ENCODE measurements around the gene GPR83. TPM values are rescaled to one million over a fixed set of nuclear protein-coding genes. Genes with fewer than 3 reads are reported as not detected.

GPR83 gene
- total RNA-seq, 1 donor from 2014 or later = 0.14 TPM

DNA sequence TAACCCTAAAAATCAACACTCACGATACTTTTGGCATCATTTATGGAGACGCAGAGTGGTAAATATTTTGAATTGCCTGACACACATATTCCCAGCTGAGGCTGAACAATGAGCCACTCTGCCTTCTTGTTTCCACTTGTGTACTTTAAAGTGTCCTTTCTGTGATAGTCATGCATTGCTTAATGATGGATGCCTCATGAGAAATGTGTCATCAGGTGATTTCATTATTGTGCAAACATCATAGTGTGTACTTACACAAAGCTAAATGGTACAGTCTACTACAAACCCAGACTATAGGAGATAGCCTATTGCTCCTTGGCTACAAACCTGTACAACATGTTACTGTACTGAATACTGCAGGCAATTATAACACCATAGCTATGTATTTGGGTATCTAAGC, 48.2 kb upstream of the GPR83 start:
- H3K27ac Mint-ChIP-seq (ENCODE audit: unreplicated experiment) = no peak overlapping the region

DNA sequence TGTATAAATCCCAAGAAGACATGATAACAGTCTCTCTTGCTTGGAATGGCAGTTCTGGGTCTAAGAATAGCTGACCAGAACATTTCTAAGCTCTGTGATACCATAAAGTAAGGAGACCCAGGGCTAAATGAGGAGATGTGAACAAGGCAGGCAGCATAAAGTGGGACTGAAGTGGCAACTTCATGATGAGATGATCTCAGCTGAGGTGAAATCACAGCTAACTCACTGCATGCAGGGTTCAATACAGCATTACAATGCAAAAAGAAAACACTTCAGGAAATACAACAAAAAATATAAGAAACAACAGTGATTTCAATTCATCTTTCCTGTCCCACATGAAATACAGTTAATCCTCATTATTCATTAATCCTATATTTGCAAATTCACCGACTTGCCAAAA, 47.8 kb upstream of the GPR83 start:
- H2AFZ ChIP-seq (ENCODE audit: low read depth, low read length) = no peak overlapping the region
- Mint-ChIP-seq H3K27me3 (ENCODE audit: low read depth, unreplicated experiment) (no peaks in the 10 kb centered on the region), H3K9me3 (ENCODE audit: unreplicated experiment) (no peaks in the 10 kb centered on the region), H3K4me1 (ENCODE audit: low read depth, unreplicated experiment) (no peaks in the 10 kb centered on the region), H3K4me3 (ENCODE audit: unreplicated experiment) (no peak overlapping the region), H3K27ac (ENCODE audit: unreplicated experiment) (no peak overlapping the region), H3K36me3 (ENCODE audit: low read depth, unreplicated experiment) (peaks cover 3% of the 10 kb centered on the region)
- no peaks in the 10 kb centered on the region for H4K20me1 ChIP-seq (ENCODE audit: insufficient read depth, low read length)
- DNase-seq (ENCODE audit: low read depth) (no peak), FAIRE-seq (no peak)
- H3K4me1 ChIP-seq (ENCODE audit: insufficient read depth, low read length) = no peaks in the 10 kb centered on the region
- TF ChIP-seq, protein P1, sequence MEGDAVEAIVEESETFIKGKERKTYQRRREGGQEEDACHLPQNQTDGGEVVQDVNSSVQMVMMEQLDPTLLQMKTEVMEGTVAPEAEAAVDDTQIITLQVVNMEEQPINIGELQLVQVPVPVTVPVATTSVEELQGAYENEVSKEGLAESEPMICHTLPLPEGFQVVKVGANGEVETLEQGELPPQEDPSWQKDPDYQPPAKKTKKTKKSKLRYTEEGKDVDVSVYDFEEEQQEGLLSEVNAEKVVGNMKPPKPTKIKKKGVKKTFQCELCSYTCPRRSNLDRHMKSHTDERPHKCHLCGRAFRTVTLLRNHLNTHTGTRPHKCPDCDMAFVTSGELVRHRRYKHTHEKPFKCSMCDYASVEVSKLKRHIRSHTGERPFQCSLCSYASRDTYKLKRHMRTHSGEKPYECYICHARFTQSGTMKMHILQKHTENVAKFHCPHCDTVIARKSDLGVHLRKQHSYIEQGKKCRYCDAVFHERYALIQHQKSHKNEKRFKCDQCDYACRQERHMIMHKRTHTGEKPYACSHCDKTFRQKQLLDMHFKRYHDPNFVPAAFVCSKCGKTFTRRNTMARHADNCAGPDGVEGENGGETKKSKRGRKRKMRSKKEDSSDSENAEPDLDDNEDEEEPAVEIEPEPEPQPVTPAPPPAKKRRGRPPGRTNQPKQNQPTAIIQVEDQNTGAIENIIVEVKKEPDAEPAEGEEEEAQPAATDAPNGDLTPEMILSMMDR (IDR thresholded peaks at IDR 0.05; ENCODE audit: insufficient read depth, low read depth, low read length) = no peak
- no peak for TF ChIP-seq EZH2 (IDR thresholded peaks at IDR 0.05; ENCODE audit: insufficient read depth, low read length)
- H3K79me2 ChIP-seq (ENCODE audit: insufficient read depth, low read length) = no peaks in the 10 kb centered on the region
- no peak overlapping the region for H3K4me2 ChIP-seq (ENCODE audit: low read length)
- H3K36me3 ChIP-seq (ENCODE audit: insufficient read depth, low read length) = peaks cover 5% of the 10 kb centered on the region
- no peak overlapping the region for H3K27ac ChIP-seq (ENCODE audit: low read depth, low read length)
- H3K9ac ChIP-seq (ENCODE audit: low read length) = no peak overlapping the region
- no peaks in the 10 kb centered on the region for H3K27me3 ChIP-seq (ENCODE audit: insufficient read depth, low read length)
- H3K4me3 ChIP-seq (ENCODE audit: insufficient read depth, low read depth, low read length) = no peak overlapping the region
- H3K9me3 ChIP-seq (ENCODE audit: insufficient read depth, low read depth, low read length) = no peaks in the 10 kb centered on the region

More for the DNA sequence above, 48.2 kb upstream of the GPR83 start:
- DNase-seq (ENCODE audit: low read depth) (peak; percentile 60), FAIRE-seq (peak; percentile 63)
- H3K4me1 Mint-ChIP-seq (ENCODE audit: low read depth, unreplicated experiment) = no peaks in the 10 kb centered on the region
- Histone ChIP-seq H3K79me2 (ENCODE audit: insufficient read depth, low read length) (no peaks in the 10 kb centered on the region), H3K36me3 (ENCODE audit: insufficient read depth, low read length) (peaks cover 5% of the 10 kb centered on the region), H3K27me3 (ENCODE audit: insufficient read depth, low read length) (no peaks in the 10 kb centered on the region), H3K27ac (ENCODE audit: low read depth, low read length) (no peak overlapping the region), H3K4me1 (ENCODE audit: insufficient read depth, low read length) (no peaks in the 10 kb centered on the region), H3K4me3 (ENCODE audit: insufficient read depth, low read depth, low read length) (no peak overlapping the region), H3K4me2 (ENCODE audit: low read length) (no peak overlapping the region), H3K9me3 (ENCODE audit: insufficient read depth, low read depth, low read length) (no peaks in the 10 kb centered on the region), H4K20me1 (ENCODE audit: insufficient read depth, low read length) (no peaks in the 10 kb centered on the region), H3K9ac (ENCODE audit: low read length) (no peak overlapping the region), H2AFZ (ENCODE audit: low read depth, low read length) (no peak overlapping the region)
- TF ChIP-seq EZH2 (IDR thresholded peaks at IDR 0.05; ENCODE audit: insufficient read depth, low read length) = no peak
- TF ChIP-seq, protein P1 (IDR thresholded peaks at IDR 0.05; ENCODE audit: insufficient read depth, low read depth, low read length) = no peak
- no peak overlapping the region for H3K4me3 Mint-ChIP-seq (ENCODE audit: unreplicated experiment)
- H3K27me3 Mint-ChIP-seq (ENCODE audit: low read depth, unreplicated experiment) = no peaks in the 10 kb centered on the region
- H3K36me3 Mint-ChIP-seq (ENCODE audit: low read depth, unreplicated experiment) = peaks cover 3% of the 10 kb centered on the region
- H3K9me3 Mint-ChIP-seq (ENCODE audit: unreplicated experiment) = no peaks in the 10 kb centered on the region

DNA sequence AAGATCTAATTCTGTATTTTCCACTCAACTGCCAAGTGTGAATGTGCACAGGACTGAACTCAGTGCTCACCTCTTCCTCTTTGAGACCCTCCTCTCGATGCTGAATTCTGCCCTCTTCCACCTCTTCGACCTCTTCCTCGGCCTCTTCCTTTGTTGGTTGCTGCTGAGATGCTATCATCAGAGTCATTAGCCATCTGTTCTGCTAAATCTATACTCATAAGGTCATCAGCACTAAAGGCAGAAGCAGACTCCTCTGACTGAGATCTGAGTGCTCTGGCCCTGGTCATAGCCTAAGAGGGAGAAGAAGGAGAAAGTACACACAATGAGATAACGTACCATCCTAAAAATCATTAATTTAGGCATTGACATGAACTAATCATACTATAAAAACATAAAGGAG, 45.9 kb upstream of the GPR83 start:
- H3K36me3 Mint-ChIP-seq (ENCODE audit: low read depth, unreplicated experiment) = no peaks in the 10 kb centered on the region
- no peaks in the 10 kb centered on the region for H3K27me3 ChIP-seq (ENCODE audit: insufficient read depth, low read length)
- H3K9me3 ChIP-seq (ENCODE audit: insufficient read depth, low read depth, low read length) = no peaks in the 10 kb centered on the region
- DNase-seq (ENCODE audit: low read depth) (no peak), FAIRE-seq (no peak)
- H3K4me2 ChIP-seq (ENCODE audit: low read length) = no peak overlapping the region
- H3K4me3 ChIP-seq (ENCODE audit: insufficient read depth, low read depth, low read length) = no peak overlapping the region
- no peak overlapping the region for H3K27ac ChIP-seq (ENCODE audit: low read depth, low read length)
- H3K4me1 Mint-ChIP-seq (ENCODE audit: low read depth, unreplicated experiment) = no peaks in the 10 kb centered on the region
- H4K20me1 ChIP-seq (ENCODE audit: insufficient read depth, low read length) = no peaks in the 10 kb centered on the region
- TF ChIP-seq, protein P1 (IDR thresholded peaks at IDR 0.05; ENCODE audit: insufficient read depth, low read depth, low read length) = no peak
- TF ChIP-seq EZH2 (IDR thresholded peaks at IDR 0.05; ENCODE audit: insufficient read depth, low read length) = no peak
- H3K27ac Mint-ChIP-seq (ENCODE audit: unreplicated experiment) = no peak overlapping the region
- peaks cover 5% of the 10 kb centered on the region for H3K36me3 ChIP-seq (ENCODE audit: insufficient read depth, low read length)
- no peaks in the 10 kb centered on the region for H3K9me3 Mint-ChIP-seq (ENCODE audit: unreplicated experiment)
- no peak overlapping the region for H3K4me3 Mint-ChIP-seq (ENCODE audit: unreplicated experiment)
- no peak overlapping the region for H3K9ac ChIP-seq (ENCODE audit: low read length)
- no peaks in the 10 kb centered on the region for H3K79me2 ChIP-seq (ENCODE audit: insufficient read depth, low read length)
- no peak overlapping the region for H2AFZ ChIP-seq (ENCODE audit: low read depth, low read length)
- H3K4me1 ChIP-seq (ENCODE audit: insufficient read depth, low read length) = no peaks in the 10 kb centered on the region
- H3K27me3 Mint-ChIP-seq (ENCODE audit: low read depth, unreplicated experiment) = no peaks in the 10 kb centered on the region
